ENCODE results near the gene NFIA. TPM values are rescaled to one million over a fixed set of nuclear protein-coding genes. Genes with fewer than 3 reads are reported as not detected.

NFIA gene
- total and polyA plus RNA-seq, 12 donors: 11.2 to 117 (median 92.5) TPM

DNA sequence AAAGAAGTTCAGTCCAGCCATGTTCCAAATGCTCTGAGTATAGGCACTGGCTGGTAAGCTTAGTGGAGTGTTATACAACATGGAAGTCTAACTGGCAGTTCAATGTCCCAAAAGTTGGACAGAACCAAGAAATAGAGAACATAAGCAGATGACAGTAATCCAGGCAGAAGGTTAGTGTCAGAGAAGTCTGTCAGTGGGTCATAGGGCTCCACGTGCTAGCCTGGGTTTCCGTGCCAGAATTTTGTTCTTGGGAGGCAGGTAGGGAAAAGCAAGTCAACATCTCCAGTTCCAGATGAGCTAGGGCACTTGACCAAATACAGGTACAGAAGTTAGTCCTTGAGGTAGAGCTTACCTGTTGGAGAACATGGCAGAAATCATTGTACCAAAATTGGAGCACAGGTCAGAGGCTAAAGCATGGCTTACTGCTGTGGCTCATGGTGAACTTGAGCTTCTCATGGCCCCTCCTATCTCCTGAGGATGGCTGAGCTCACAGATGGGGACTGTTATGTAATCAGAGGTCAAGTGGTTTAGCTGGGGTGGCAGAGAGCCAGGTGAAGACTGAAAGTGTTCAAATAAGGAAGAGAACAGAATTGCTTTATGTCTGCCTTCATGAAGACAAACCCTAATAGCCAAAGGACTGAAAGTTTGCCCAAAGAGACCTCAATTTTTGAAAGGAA lies 170.8 kb downstream of the NFIA start:
- peak overlapping the region in 9 of 10 donors; percentile 23 to 78 (median 70) for H3K27ac ChIP-seq
- DNase-seq: peak; percentile 44 to 81
- 62% methylated on average over 2 of the region's 2 CpGs for WGBS, 2 donors

GRCh38 chr1:61253912-61254633 lies 171.7 kb downstream of the NFIA start:
- intact Hi-C loops (cut with DNase I): loop anchor here in 6 of 10 donors (5.0 to 10.0 kb wide), 6 partner anchors 63 to 201 kb away; partner anchors contain the start of gene NFIA (in 1 of the 6)
- H3K36me3 ChIP-seq: no peaks in the 10 kb centered on the region
- peak in 5 of 8 donors; percentile 19 to 36 (median 24) for ATAC-seq
- no peaks in the 10 kb centered on the region for H3K27me3 ChIP-seq
- no peaks in the 10 kb centered on the region for H3K9me3 ChIP-seq
- TF ChIP-seq, protein P1, sequence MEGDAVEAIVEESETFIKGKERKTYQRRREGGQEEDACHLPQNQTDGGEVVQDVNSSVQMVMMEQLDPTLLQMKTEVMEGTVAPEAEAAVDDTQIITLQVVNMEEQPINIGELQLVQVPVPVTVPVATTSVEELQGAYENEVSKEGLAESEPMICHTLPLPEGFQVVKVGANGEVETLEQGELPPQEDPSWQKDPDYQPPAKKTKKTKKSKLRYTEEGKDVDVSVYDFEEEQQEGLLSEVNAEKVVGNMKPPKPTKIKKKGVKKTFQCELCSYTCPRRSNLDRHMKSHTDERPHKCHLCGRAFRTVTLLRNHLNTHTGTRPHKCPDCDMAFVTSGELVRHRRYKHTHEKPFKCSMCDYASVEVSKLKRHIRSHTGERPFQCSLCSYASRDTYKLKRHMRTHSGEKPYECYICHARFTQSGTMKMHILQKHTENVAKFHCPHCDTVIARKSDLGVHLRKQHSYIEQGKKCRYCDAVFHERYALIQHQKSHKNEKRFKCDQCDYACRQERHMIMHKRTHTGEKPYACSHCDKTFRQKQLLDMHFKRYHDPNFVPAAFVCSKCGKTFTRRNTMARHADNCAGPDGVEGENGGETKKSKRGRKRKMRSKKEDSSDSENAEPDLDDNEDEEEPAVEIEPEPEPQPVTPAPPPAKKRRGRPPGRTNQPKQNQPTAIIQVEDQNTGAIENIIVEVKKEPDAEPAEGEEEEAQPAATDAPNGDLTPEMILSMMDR (IDR thresholded peaks at IDR 0.05): no peak
- 60 to 71% methylated on average over 1 of the region's 1 CpG for WGBS, 2 donors
- DNase-seq: no peak
- peak overlapping the region in 6 of 10 donors; percentile 27 to 47 (median 42) for H3K4me3 ChIP-seq
- H3K27ac ChIP-seq: peak overlapping the region in 9 of 10 donors; percentile 49 to 78 (median 71)
- peaks cover 19 to 85% (median 56%) of the 10 kb centered on the region in 9 donors for H3K4me1 ChIP-seq

More for the DNA sequence above, 170.8 kb downstream of the NFIA start:
- TF ChIP-seq, protein P1 (IDR thresholded peaks at IDR 0.05): no peak
- H3K36me3 ChIP-seq: no peaks in the 10 kb centered on the region
- no peak overlapping the region for H3K4me3 ChIP-seq
- H3K9me3 ChIP-seq: no peaks in the 10 kb centered on the region
- ATAC-seq: peak; percentile 67 to 82 (median 77)
- intact Hi-C loops (cut with DNase I): loop anchor here in 6 of 10 donors (5.0 to 10.0 kb wide), 6 partner anchors 64 to 202 kb away; partner anchors contain the start of gene NFIA (in 1 of the 6)
- peaks cover 19 to 90% (median 57%) of the 10 kb centered on the region in 9 donors for H3K4me1 ChIP-seq
- no peaks in the 10 kb centered on the region for H3K27me3 ChIP-seq

- Histone ChIP-seq H3K36me3 (no peaks in the 10 kb centered on the region), H3K27ac (peak overlapping the region in 9 of 10 donors; percentile 49 to 78 (median 71)), H3K27me3 (no peaks in the 10 kb centered on the region), H3K9me3 (no peaks in the 10 kb centered on the region), H3K4me1 (peaks cover 19 to 89% (median 64%) of the 10 kb centered on the region in 9 donors), H3K4me3 (peak overlapping the region in 8 of 10 donors; percentile 8 to 47 (median 40))
- intact Hi-C loops (cut with DNase I): loop anchor here in 6 of 10 donors (5.0 to 10.0 kb wide), 6 partner anchors 63 to 200 kb away; partner anchors contain the start of gene NFIA (in 1 of the 6)
- TF ChIP-seq, protein P1 (IDR thresholded peaks at IDR 0.05): no peak
- DNase-seq: peak in 1 of 2 donors; percentile 84
- ATAC-seq: peak; percentile 48 to 83 (median 72)
- 15 to 21% methylated on average over 6 of the region's 6 CpGs for WGBS, 2 donors
Measured at GRCh38 chr1:61254634-61255357, 172.4 kb downstream of the NFIA start.
